ENCODE measurements around the gene SLC34A3.

SLC34A3 gene

DNA sequence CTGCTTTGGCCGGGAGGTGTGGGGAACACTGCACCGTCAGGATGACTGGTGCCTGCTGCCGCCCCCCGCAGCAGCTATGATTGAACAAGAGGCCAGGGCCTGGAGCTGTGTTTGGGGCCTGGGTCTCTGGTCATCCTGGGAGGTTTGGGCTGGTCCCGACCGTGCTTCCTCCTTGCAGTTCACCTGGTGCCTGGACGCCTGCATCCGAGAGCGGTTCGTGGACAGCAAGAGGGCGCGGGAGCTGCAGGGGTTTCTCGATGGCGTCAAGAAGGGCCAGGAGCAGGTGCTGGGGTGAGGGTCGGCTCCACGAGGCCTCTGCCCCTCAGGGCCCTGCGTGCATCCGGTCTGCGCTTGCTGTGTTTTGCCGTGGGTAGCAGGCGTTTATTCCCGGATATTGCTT is 33.4 kb downstream of the SLC34A3 start:
- TF ChIP-seq MAX (IDR thresholded peaks at IDR 0.05) (no peak), CREB1 (IDR thresholded peaks at IDR 0.05; ENCODE audit: low read depth) (no peak), TCF12 (IDR thresholded peaks at IDR 0.05; ENCODE audit: low read depth) (no peak), RAD21 (IDR thresholded peaks at IDR 0.05; ENCODE audit: low read depth) (no peak), YY1 (IDR thresholded peaks at IDR 0.05; ENCODE audit: low read depth) (no peak), ZBTB7A (IDR thresholded peaks at IDR 0.05; ENCODE audit: low read depth) (no peak), FOXM1 (IDR thresholded peaks at IDR 0.05; ENCODE audit: borderline replicate concordance, low read depth) (no peak), NFIC (IDR thresholded peaks at IDR 0.05) (no peak)

GRCh38 chr9:137265496-137266161 is 34.9 kb downstream of the SLC34A3 start:
- TF ChIP-seq NFIC (IDR thresholded peaks at IDR 0.05) (no peak), TCF12 (IDR thresholded peaks at IDR 0.05; ENCODE audit: low read depth) (no peak), MAX (IDR thresholded peaks at IDR 0.05) (no peak), ZBTB7A (IDR thresholded peaks at IDR 0.05; ENCODE audit: low read depth) (no peak), FOXM1 (IDR thresholded peaks at IDR 0.05; ENCODE audit: borderline replicate concordance, low read depth) (no peak), EGR1 (IDR thresholded peaks at IDR 0.05) (no peak), RAD21 (IDR thresholded peaks at IDR 0.05; ENCODE audit: low read depth) (no peak), TEAD4 (IDR thresholded peaks at IDR 0.05) (no peak), CREB1 (IDR thresholded peaks at IDR 0.05; ENCODE audit: low read depth) (no peak), EP300 (IDR thresholded peaks at IDR 0.05; ENCODE audit: borderline replicate concordance) (no peak), CEBPB (IDR thresholded peaks at IDR 0.05) (no peak)
- TF ChIP-seq, protein P1, sequence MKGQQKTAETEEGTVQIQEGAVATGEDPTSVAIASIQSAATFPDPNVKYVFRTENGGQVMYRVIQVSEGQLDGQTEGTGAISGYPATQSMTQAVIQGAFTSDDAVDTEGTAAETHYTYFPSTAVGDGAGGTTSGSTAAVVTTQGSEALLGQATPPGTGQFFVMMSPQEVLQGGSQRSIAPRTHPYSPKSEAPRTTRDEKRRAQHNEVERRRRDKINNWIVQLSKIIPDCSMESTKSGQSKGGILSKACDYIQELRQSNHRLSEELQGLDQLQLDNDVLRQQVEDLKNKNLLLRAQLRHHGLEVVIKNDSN (IDR thresholded peaks at IDR 0.05) = no peak

DNA sequence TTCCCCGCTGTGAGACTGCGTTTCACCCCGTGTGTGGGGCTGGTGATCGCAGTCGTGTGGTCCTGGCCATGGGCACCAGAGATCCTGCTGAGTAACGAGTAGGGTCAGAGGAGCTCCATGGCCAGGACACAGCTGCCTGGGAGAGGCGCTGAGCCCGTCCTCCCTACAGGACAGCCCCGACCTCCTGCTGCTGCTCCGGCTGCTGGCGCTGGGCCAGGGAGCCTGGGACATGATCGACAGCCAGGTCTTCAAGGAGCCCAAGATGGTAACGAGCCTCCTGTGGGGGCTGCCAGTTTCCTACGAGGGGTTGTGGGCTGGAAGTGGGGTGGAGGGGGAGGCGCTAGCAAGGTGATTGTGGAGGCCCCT is 35.4 kb downstream of the SLC34A3 start:
- TF ChIP-seq TEAD4 (IDR thresholded peaks at IDR 0.05) = no peak
- 0 out of 2 replicates have a peak, but pooled peaks have one; percentile 18 for TF ChIP-seq NFIC (IDR thresholded peaks at IDR 0.05)
- TF ChIP-seq EGR1 (IDR thresholded peaks at IDR 0.05) = no peak
- no peak for TF ChIP-seq YY1 (IDR thresholded peaks at IDR 0.05; ENCODE audit: low read depth)
- TF ChIP-seq TCF12 (IDR thresholded peaks at IDR 0.05; ENCODE audit: low read depth) = no peak

DNA sequence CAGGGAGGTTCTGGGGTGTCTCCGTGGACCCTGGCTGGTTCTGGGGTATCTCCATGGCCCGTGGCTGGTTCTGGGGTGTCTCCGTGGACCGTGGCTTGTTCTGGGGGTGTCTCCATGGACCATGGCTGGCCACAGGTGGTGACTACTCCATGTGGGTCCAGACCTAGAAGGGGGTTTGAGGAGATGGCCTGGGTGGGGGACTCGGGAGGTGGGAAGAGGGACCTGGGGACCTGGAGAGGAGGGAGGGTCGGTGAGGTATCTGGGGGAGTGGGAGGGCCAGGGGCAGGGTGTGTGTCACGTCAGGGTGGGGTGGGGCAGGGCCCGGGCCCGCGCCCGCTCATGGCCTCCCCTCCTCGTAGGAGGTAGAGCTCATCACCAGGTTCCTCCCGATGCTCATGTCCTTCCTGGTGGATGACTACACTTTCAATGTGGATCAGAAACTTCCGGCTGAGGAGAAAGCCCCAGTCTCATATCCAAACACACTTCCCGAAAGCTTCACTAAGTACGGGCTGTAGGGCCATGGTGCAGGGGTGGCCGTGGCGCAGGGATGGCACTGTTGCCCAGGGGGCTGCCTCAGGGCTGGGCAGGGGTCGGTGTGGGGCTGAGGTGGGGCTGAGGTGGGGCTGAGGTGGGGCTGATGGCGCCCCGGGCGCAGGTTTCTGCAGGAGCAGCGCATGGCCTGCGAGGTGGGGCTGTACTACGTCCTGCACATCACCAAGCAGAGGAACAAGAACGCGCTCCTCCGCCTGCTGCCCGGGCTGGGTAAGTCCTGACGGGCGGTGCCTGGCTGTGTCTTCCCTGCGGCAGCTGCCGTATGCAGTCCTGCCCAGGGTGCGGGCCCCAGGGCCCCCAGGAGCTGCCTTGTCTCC is 36.1 kb downstream of the SLC34A3 start:
- TF ChIP-seq, protein P1 (IDR thresholded peaks at IDR 0.05) = no peak
- TF ChIP-seq RAD21 (IDR thresholded peaks at IDR 0.05; ENCODE audit: low read depth) (no peak), TEAD4 (IDR thresholded peaks at IDR 0.05) (no peak)

GRCh38 chr9:137267933-137268355 is 37.2 kb downstream of the SLC34A3 start:
- TF ChIP-seq EP300 (IDR thresholded peaks at IDR 0.05; ENCODE audit: borderline replicate concordance) = no peak
- TF ChIP-seq NFIC (IDR thresholded peaks at IDR 0.05) = no peak
- no peak for TF ChIP-seq MAX (IDR thresholded peaks at IDR 0.05)
- no peak for TF ChIP-seq YY1 (IDR thresholded peaks at IDR 0.05; ENCODE audit: low read depth)
- TF ChIP-seq, protein P1 (IDR thresholded peaks at IDR 0.05) = no peak
- no peak for TF ChIP-seq REST (IDR thresholded peaks at IDR 0.05; ENCODE audit: low read depth)

- TF ChIP-seq ZBTB7A (IDR thresholded peaks at IDR 0.05; ENCODE audit: low read depth) (no peak), NFIC (IDR thresholded peaks at IDR 0.05) (no peak), CEBPB (IDR thresholded peaks at IDR 0.05) (no peak)
Observed at GRCh38 chr9:137268538-137269201, 38.0 kb downstream of the SLC34A3 start.

DNA sequence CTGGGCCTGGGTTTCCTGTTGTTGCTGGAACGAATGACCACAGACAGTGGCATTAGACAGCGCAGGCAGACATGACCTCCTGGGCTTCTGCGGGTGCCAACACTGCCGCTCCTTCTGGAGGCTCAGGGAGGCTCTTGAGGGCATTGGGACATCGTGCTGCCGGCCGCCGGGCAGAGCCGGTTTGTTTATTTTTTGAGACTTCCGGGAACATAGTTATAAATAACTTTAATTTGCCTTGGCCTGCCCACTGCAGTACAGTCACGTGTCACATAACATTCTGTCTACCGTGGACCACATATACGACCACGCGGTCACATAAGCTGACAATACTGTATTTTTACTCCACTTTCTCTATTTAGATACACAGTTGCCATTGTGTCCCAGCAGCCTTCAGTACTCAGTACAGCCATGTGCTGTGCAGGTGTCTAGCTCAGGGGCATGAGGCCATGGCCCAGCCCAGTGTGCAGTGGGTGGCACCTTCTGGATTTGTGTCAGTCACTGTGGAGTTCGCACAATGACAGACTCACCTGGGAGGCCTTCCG is 38.6 kb downstream of the SLC34A3 start:
- no peak for TF ChIP-seq EGR1 (IDR thresholded peaks at IDR 0.05)
- no peak for TF ChIP-seq TEAD4 (IDR thresholded peaks at IDR 0.05)
- TF ChIP-seq NFIC (IDR thresholded peaks at IDR 0.05) = no peak
- TF ChIP-seq TAF1 (IDR thresholded peaks at IDR 0.05; ENCODE audit: low read depth) = no peak
